K562 (cell line): ENCODE data around the gene CORO1A. TPM values are rescaled to one million over a fixed set of nuclear protein-coding genes. Genes with fewer than 3 reads are reported as not detected.

Experiments used
- ELF2 ChIP-seq: fragments of 250-450 bp; sonication (Bioruptor Pico); IDR thresholded peaks from 2 replicates; pipeline ENCODE4 v1.5.0; 2021; ENCODE audit warnings: mild to moderate bottlenecking
- HNRNPLL ChIP-seq: fragments of 200-400 bp; formaldehyde crosslinking; IDR thresholded peaks from 2 replicates; pipeline ENCODE4 v1.6.1; 2017; ENCODE audit warnings: low read length, low read depth, mild to moderate bottlenecking; ENCODE audit not compliant: poor library complexity, severe bottlenecking
- NFATC3 ChIP-seq: fragments of 450-650 bp; IDR thresholded peaks from 2 replicates; pipeline ENCODE4 v1.6.1; 2017; ENCODE audit warnings: mild to moderate bottlenecking
- PYGO2 ChIP-seq: fragments of 450-650 bp; IDR thresholded peaks from 2 replicates; pipeline ENCODE4 v1.6.1; 2016; ENCODE audit warnings: mild to moderate bottlenecking, missing genetic modification characterization, moderate library complexity, missing compliant biosample characterization
- SAP30 ChIP-seq: fragments of 200-600 bp; sonication (generic); IDR thresholded peaks from 2 replicates; pipeline ENCODE4 v1.6.1; 2012; ENCODE audit warnings: borderline replicate concordance, low read depth, mild to moderate bottlenecking, moderate library complexity, low read length, control low read depth, inconsistent platforms; ENCODE audit not compliant: insufficient read depth, poor library complexity, severe bottlenecking
- YBX1 ChIP-seq: fragments of 450-650 bp; IDR thresholded peaks from 2 replicates; pipeline ENCODE4 v1.7.1; 2016; ENCODE audit warnings: mild to moderate bottlenecking
- ZFP1 ChIP-seq: fragments of 450-650 bp; formaldehyde crosslinking; IDR thresholded peaks from 2 replicates; pipeline ENCODE4 v1.4.0; 2020; ENCODE audit warnings: mild to moderate bottlenecking, mixed read lengths
- ZNF699 ChIP-seq: fragments of 250-450 bp; sonication (Bioruptor Pico); IDR thresholded peaks from 2 replicates; pipeline ENCODE4 v1.8.0; 2021; ENCODE audit warnings: mild to moderate bottlenecking, moderate library complexity; ENCODE audit not compliant: insufficient replicate concordance
- polyA plus RNA-seq, 8 experiments: library from polyadenylated mRNA; depleted of rRNA in 4 of 8; stranded (reverse) in 5 of 8; unstranded in 3 of 8; fragments of >200 nt; fragmentation: Nextera tagmentation in 2 of 8; fragmentation: Illumina TruSeq in 1 of 8; extraction: Ambion mirVana in 2 of 8; extraction: Trizol in 1 of 8; gene quantifications; 2 replicates each; pipeline versions ENCODE4 v1.2.1 to v1.2.3, GENCODE V29; 2011 to 2014; ENCODE audit warnings: inconsistent platforms in 1 of 8, missing spikeins in 1 of 8
- total RNA-seq, 7 experiments: library from RNA; depleted of rRNA in 6 of 7; stranded (reverse); fragments of >200 nt in 6 of 7; fragmentation: Illumina TruSeq in 2 of 7; extraction: Trizol in 2 of 7; gene quantifications; 2 replicates each; pipeline versions ENCODE4 v1.2.1 to v1.2.3, GENCODE V29; 2011 to 2021; ENCODE audit warnings: low replicate concordance in 1 of 7
- TF ChIP-seq, protein P1 (sequence below): fragments of 450-650 bp; IDR thresholded peaks from 2 replicates; pipeline ENCODE4 v1.6.1; 2016; ENCODE audit warnings: mild to moderate bottlenecking, moderate library complexity
- TF ChIP-seq, protein P2 (sequence below): fragments of 450-650 bp; IDR thresholded peaks from 2 replicates; pipeline ENCODE4 v1.6.1; 2018; ENCODE audit warnings: mild to moderate bottlenecking, low read depth; ENCODE audit not compliant: partially characterized antibody
- TF ChIP-seq, protein P3 (sequence below), 2 experiments: IDR thresholded peaks; 2 replicates each; pipeline ENCODE4 v1.6.1; 2012; ENCODE audit warnings: improper control_type of control experiment in 2 of 2, low read depth in 2 of 2, low read length in 2 of 2, borderline replicate concordance in 1 of 2

The CORO1A gene
- total and polyA plus RNA-seq, 9 of the 15 experiments (the other 6 are each of a cell fraction or from before 2014, with no cell fraction given) = 0.22 to 23.8 (median 7.6) TPM

- TF ChIP-seq, protein P1, sequence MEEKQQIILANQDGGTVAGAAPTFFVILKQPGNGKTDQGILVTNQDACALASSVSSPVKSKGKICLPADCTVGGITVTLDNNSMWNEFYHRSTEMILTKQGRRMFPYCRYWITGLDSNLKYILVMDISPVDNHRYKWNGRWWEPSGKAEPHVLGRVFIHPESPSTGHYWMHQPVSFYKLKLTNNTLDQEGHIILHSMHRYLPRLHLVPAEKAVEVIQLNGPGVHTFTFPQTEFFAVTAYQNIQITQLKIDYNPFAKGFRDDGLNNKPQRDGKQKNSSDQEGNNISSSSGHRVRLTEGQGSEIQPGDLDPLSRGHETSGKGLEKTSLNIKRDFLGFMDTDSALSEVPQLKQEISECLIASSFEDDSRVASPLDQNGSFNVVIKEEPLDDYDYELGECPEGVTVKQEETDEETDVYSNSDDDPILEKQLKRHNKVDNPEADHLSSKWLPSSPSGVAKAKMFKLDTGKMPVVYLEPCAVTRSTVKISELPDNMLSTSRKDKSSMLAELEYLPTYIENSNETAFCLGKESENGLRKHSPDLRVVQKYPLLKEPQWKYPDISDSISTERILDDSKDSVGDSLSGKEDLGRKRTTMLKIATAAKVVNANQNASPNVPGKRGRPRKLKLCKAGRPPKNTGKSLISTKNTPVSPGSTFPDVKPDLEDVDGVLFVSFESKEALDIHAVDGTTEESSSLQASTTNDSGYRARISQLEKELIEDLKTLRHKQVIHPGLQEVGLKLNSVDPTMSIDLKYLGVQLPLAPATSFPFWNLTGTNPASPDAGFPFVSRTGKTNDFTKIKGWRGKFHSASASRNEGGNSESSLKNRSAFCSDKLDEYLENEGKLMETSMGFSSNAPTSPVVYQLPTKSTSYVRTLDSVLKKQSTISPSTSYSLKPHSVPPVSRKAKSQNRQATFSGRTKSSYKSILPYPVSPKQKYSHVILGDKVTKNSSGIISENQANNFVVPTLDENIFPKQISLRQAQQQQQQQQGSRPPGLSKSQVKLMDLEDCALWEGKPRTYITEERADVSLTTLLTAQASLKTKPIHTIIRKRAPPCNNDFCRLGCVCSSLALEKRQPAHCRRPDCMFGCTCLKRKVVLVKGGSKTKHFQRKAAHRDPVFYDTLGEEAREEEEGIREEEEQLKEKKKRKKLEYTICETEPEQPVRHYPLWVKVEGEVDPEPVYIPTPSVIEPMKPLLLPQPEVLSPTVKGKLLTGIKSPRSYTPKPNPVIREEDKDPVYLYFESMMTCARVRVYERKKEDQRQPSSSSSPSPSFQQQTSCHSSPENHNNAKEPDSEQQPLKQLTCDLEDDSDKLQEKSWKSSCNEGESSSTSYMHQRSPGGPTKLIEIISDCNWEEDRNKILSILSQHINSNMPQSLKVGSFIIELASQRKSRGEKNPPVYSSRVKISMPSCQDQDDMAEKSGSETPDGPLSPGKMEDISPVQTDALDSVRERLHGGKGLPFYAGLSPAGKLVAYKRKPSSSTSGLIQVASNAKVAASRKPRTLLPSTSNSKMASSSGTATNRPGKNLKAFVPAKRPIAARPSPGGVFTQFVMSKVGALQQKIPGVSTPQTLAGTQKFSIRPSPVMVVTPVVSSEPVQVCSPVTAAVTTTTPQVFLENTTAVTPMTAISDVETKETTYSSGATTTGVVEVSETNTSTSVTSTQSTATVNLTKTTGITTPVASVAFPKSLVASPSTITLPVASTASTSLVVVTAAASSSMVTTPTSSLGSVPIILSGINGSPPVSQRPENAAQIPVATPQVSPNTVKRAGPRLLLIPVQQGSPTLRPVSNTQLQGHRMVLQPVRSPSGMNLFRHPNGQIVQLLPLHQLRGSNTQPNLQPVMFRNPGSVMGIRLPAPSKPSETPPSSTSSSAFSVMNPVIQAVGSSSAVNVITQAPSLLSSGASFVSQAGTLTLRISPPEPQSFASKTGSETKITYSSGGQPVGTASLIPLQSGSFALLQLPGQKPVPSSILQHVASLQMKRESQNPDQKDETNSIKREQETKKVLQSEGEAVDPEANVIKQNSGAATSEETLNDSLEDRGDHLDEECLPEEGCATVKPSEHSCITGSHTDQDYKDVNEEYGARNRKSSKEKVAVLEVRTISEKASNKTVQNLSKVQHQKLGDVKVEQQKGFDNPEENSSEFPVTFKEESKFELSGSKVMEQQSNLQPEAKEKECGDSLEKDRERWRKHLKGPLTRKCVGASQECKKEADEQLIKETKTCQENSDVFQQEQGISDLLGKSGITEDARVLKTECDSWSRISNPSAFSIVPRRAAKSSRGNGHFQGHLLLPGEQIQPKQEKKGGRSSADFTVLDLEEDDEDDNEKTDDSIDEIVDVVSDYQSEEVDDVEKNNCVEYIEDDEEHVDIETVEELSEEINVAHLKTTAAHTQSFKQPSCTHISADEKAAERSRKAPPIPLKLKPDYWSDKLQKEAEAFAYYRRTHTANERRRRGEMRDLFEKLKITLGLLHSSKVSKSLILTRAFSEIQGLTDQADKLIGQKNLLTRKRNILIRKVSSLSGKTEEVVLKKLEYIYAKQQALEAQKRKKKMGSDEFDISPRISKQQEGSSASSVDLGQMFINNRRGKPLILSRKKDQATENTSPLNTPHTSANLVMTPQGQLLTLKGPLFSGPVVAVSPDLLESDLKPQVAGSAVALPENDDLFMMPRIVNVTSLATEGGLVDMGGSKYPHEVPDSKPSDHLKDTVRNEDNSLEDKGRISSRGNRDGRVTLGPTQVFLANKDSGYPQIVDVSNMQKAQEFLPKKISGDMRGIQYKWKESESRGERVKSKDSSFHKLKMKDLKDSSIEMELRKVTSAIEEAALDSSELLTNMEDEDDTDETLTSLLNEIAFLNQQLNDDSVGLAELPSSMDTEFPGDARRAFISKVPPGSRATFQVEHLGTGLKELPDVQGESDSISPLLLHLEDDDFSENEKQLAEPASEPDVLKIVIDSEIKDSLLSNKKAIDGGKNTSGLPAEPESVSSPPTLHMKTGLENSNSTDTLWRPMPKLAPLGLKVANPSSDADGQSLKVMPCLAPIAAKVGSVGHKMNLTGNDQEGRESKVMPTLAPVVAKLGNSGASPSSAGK = no peak; the same call in 1 of the 2 replicates
- no peak for TF ChIP-seq NFATC3
- TF ChIP-seq ZFP1 (CRISPR knock-in tag) = no peak
- TF ChIP-seq SAP30 = no peak
- TF ChIP-seq PYGO2 (tag) = no peak
- TF ChIP-seq, protein P2, sequence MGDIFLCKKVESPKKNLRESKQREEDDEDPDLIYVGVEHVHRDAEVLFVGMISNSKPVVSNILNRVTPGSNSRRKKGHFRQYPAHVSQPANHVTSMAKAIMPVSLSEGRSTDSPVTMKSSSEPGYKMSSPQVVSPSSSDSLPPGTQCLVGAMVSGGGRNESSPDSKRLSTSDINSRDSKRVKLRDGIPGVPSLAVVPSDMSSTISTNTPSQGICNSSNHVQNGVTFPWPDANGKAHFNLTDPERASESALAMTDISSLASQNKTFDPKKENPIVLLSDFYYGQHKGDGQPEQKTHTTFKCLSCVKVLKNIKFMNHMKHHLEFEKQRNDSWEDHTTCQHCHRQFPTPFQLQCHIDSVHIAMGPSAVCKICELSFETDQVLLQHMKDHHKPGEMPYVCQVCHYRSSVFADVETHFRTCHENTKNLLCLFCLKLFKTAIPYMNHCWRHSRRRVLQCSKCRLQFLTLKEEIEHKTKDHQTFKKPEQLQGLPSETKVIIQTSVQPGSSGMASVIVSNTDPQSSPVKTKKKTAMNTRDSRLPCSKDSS = no peak
- no peak for TF ChIP-seq ZNF699 (CRISPR knock-in tag)
- TF ChIP-seq ELF2 (CRISPR knock-in tag) = 0 out of 2 replicates have a peak, but pooled peaks have one; percentile 13
- peak; percentile 32 for TF ChIP-seq HNRNPLL
- TF ChIP-seq, protein P3, sequence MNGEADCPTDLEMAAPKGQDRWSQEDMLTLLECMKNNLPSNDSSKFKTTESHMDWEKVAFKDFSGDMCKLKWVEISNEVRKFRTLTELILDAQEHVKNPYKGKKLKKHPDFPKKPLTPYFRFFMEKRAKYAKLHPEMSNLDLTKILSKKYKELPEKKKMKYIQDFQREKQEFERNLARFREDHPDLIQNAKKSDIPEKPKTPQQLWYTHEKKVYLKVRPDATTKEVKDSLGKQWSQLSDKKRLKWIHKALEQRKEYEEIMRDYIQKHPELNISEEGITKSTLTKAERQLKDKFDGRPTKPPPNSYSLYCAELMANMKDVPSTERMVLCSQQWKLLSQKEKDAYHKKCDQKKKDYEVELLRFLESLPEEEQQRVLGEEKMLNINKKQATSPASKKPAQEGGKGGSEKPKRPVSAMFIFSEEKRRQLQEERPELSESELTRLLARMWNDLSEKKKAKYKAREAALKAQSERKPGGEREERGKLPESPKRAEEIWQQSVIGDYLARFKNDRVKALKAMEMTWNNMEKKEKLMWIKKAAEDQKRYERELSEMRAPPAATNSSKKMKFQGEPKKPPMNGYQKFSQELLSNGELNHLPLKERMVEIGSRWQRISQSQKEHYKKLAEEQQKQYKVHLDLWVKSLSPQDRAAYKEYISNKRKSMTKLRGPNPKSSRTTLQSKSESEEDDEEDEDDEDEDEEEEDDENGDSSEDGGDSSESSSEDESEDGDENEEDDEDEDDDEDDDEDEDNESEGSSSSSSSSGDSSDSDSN (IDR thresholded peaks at IDR 0.05; ENCODE audit: borderline replicate concordance in 1 of 2, low read depth in 2 of 2, low read length in 2 of 2) = no peak
- TF ChIP-seq YBX1 = no peak
These were observed 3.6 kb downstream of the CORO1A start (continued) for GRCh38 chr16:30186782-30187555.
